ENCODE measurements around the gene SPTBN4. TPM values are rescaled to one million over a fixed set of nuclear protein-coding genes. Genes with fewer than 3 reads are reported as not detected.

Gene SPTBN4
- polyA plus RNA-seq, 1 of the 3 experiments (the other 2 are of a cell fraction): 3.1 TPM

GRCh38 chr19:40604171-40604646, 137.4 kb downstream of the SPTBN4 start:
- Histone ChIP-seq H3K79me2 (ENCODE audit: insufficient read depth) (no peaks in the 10 kb centered on the region), H3K27ac (ENCODE audit: low read depth in 2 of 2, low read length in 1 of 2) (no peak overlapping the region), H3F3A (replicated peaks; ENCODE audit: insufficient read depth) (peaks cover 22% of the 10 kb centered on the region), H3K4me1 (ENCODE audit: control insufficient read depth in 1 of 2, insufficient read depth in 2 of 2, low read depth in 1 of 2, low read length in 1 of 2) (peaks cover 7 to 43% of the 10 kb centered on the region in 2 experiments; a peak in 2 of 4 replicates), H3K4me2 (peak overlapping the region; percentile 88), H3K9me3 (no peaks in the 10 kb centered on the region), H3K36me3 (replicated peaks in 1 of 2; ENCODE audit: control insufficient read depth in 1 of 2, insufficient read depth in 2 of 2, low read length in 1 of 2) (no peaks in the 10 kb centered on the region), H3K9ac (no peak overlapping the region), H4K20me1 (ENCODE audit: insufficient read depth) (no peaks in the 10 kb centered on the region; the same call in 1 of the 2 replicates), H2AFZ (ENCODE audit: low read depth) (peak overlapping the region; percentile 71), H3K9me2 (no peaks in the 10 kb centered on the region), H3K27me3 (ENCODE audit: insufficient read depth) (no peaks in the 10 kb centered on the region), H3K4me3 (ENCODE audit: low read depth in 2 of 2, low read length in 1 of 2) (peak overlapping the region in 1 of 2 experiments; percentile 52; a peak in 3 of 4 replicates)
- 6% methylated on average over 18 of the region's 18 CpGs for WGBS (ENCODE audit: low lambda C conversion rate)
- no peak for DNase-seq
- POLR2A ChIA-PET: interaction anchor here (0.7 to 1.1 kb wide), 3 partner anchors 9 to 72 kb away, joined by 3 read pairs; no protein-coding TSS in a partner anchor
- TF ChIP-seq FOXJ3 (CRISPR knock-in tag; IDR thresholded peaks at IDR 0.05): no peak
- TF ChIP-seq FOSL2 (IDR thresholded peaks at IDR 0.05; ENCODE audit: borderline replicate concordance, low read depth): no peak
- no peak for TF ChIP-seq SIN3A (IDR thresholded peaks at IDR 0.05; ENCODE audit: borderline replicate concordance, low read depth, low read length)
- no peak for TF ChIP-seq MAX (IDR thresholded peaks at IDR 0.05; ENCODE audit: low read depth)
- TF ChIP-seq ELF1 (IDR thresholded peaks at IDR 0.05): no peak
- TF ChIP-seq PBX3 (IDR thresholded peaks at IDR 0.05): no peak
- no peak for TF ChIP-seq TAF1 (IDR thresholded peaks at IDR 0.05; ENCODE audit: borderline replicate concordance, low read depth, low read length)
- TF ChIP-seq MXI1 (IDR thresholded peaks at IDR 0.05; ENCODE audit: low read depth, low read length): no peak
- TF ChIP-seq POLR2AphosphoS5 (IDR thresholded peaks at IDR 0.05; ENCODE audit: low read depth, low read length): no peak
- TF ChIP-seq MEF2A (IDR thresholded peaks at IDR 0.05; ENCODE audit: borderline replicate concordance, low read depth): no peak
- TF ChIP-seq USF1 (IDR thresholded peaks at IDR 0.05; ENCODE audit: borderline replicate concordance, low read depth): no peak
- CTCF ChIA-PET: interaction anchor here (0.6 to 9.6 kb wide), 13 partner anchors 12 to 299 kb away, joined by 3 to 176 read pairs (median 4); partner anchors contain the start of genes BLVRB and EGLN2

- CTCF ChIA-PET: interaction anchor here (0.7 to 9.6 kb wide), 13 partner anchors 11 to 184 kb away, joined by 3 to 176 read pairs (median 4); no protein-coding TSS in a partner anchor
- Histone ChIP-seq H3K9me3 (no peaks in the 10 kb centered on the region), H3K79me2 (ENCODE audit: insufficient read depth) (no peaks in the 10 kb centered on the region), H3K36me3 (replicated peaks in 1 of 2; ENCODE audit: control insufficient read depth in 1 of 2, insufficient read depth in 2 of 2, low read length in 1 of 2) (no peaks in the 10 kb centered on the region), H3K4me3 (ENCODE audit: low read depth in 2 of 2, low read length in 1 of 2) (peak overlapping the region; percentile 52 to 62; a peak in 3 of 4 replicates), H3K27me3 (ENCODE audit: insufficient read depth) (no peaks in the 10 kb centered on the region), H3F3A (replicated peaks; ENCODE audit: insufficient read depth) (peaks cover 22% of the 10 kb centered on the region), H3K9me2 (no peaks in the 10 kb centered on the region), H3K4me2 (peak overlapping the region; percentile 88), H3K9ac (no peak overlapping the region), H4K20me1 (ENCODE audit: insufficient read depth) (no peaks in the 10 kb centered on the region), H3K27ac (ENCODE audit: low read depth in 2 of 2, low read length in 1 of 2) (no peak overlapping the region), H3K4me1 (ENCODE audit: control insufficient read depth in 1 of 2, insufficient read depth in 2 of 2, low read depth in 1 of 2, low read length in 1 of 2) (peaks cover 7 to 46% of the 10 kb centered on the region in 2 experiments; a peak in 2 of 4 replicates), H2AFZ (ENCODE audit: low read depth) (peak overlapping the region; percentile 74; the same call in 1 of the 2 replicates)
- peak; percentile 36 for DNase-seq
- WGBS (ENCODE audit: low lambda C conversion rate): 48% methylated on average over 15 of the region's 29 CpGs
- POLR2A ChIA-PET: interaction anchor here (0.7 to 1.2 kb wide), 3 partner anchors 10 to 72 kb away, joined by 3 read pairs; no protein-coding TSS in a partner anchor
- TF ChIP-seq NRF1 (IDR thresholded peaks at IDR 0.05; ENCODE audit: low read depth, low read length): no peak
- TF ChIP-seq TCF12 (IDR thresholded peaks at IDR 0.05): no peak
- TF ChIP-seq SMC3 (IDR thresholded peaks at IDR 0.05; ENCODE audit: low read depth, low read length): no peak
- no peak for TF ChIP-seq IRF3 (IDR thresholded peaks at IDR 0.05; ENCODE audit: low read depth, low read length)
- no peak for TF ChIP-seq USF1 (IDR thresholded peaks at IDR 0.05; ENCODE audit: borderline replicate concordance, low read depth)
- no peak for TF ChIP-seq RXRA (IDR thresholded peaks at IDR 0.05; ENCODE audit: borderline replicate concordance, low read depth)
- no peak for TF ChIP-seq MAX (IDR thresholded peaks at IDR 0.05; ENCODE audit: low read depth)
- TF ChIP-seq REST (IDR thresholded peaks at IDR 0.05; ENCODE audit: low read depth, low read length): no peak
- no peak for TF ChIP-seq ELF1 (IDR thresholded peaks at IDR 0.05)
- TF ChIP-seq CHD2 (IDR thresholded peaks at IDR 0.05; ENCODE audit: low read length, partially characterized antibody): no peak
These were observed 137.9 kb downstream of the SPTBN4 start for GRCh38 chr19:40604647-40605215.
